Measurements from ENCODE around the gene RFWD3. TPM values are rescaled to one million over a fixed set of nuclear protein-coding genes. Genes with fewer than 3 reads are reported as not detected.

RFWD3 gene, protein sequence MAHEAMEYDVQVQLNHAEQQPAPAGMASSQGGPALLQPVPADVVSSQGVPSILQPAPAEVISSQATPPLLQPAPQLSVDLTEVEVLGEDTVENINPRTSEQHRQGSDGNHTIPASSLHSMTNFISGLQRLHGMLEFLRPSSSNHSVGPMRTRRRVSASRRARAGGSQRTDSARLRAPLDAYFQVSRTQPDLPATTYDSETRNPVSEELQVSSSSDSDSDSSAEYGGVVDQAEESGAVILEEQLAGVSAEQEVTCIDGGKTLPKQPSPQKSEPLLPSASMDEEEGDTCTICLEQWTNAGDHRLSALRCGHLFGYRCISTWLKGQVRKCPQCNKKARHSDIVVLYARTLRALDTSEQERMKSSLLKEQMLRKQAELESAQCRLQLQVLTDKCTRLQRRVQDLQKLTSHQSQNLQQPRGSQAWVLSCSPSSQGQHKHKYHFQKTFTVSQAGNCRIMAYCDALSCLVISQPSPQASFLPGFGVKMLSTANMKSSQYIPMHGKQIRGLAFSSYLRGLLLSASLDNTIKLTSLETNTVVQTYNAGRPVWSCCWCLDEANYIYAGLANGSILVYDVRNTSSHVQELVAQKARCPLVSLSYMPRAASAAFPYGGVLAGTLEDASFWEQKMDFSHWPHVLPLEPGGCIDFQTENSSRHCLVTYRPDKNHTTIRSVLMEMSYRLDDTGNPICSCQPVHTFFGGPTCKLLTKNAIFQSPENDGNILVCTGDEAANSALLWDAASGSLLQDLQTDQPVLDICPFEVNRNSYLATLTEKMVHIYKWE
- 29.2 and 31.3 TPM in 2 replicates for total RNA-seq (2014; rRNA removed; shearing (Covaris generic))
- polyA plus RNA-seq (2015; cell fraction: cytosol; rRNA removed), result 41.0 and 57.9 TPM in 2 replicates
- polyA plus RNA-seq (2015; cell fraction: nucleus; rRNA removed), result 37.2 and 43.7 TPM in 2 replicates

DNA sequence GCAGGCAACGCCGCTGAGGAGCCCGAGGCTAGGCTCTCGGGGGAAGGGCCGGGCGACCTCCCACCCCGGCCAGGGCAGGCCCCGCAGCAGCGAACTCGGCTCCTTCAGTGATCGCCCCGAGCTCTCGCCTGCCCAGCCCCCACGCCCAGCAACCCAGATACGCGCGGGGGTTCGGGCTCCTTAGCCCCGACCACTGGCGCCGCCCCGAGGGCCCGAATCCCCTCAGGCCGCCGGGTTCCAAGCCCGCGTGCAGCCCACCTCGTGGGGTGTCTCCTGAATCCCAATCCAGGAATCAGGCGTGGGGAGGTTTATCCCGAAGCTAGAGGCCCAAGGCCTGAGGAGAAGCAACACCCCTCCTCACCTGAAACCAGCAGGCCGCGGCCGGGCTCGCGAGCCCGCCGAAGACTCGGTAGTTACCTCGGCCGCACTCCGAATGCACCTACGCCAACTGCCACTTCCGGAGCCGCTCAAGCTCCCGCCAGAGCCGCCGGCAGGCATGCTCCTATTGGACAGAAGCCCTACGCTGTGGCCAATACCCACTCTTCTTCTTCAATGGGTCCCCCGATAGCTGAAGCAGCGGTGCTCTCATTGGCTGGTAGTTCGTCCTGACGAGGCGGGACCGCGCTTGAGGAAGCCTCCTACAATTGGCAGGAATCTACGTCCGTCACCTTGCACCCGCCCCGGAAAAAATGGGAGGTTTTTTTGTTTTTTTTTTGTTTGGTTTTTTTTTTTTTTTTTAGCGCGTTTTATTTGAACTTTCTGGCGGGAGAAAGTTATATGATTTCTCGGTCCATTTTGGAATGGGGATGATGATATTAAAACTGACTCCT, at the start of gene RFWD3:
RFWD3 (minus strand) TSS at position 453 of the 830 bp plus-strand sequence. CDS start 5,428 bp downstream, outside the sequence.
- DNase-seq (ENCODE audit: low read depth, low spot score), result peak; percentile 98
- in situ Hi-C loops (cut with HindIII; ENCODE audit: low pct_unique_long_range_greater_than_20kb, low sequenced_read_pairs), result no loop called here

- in situ Hi-C loops (cut with HindIII; ENCODE audit: low pct_unique_long_range_greater_than_20kb, low sequenced_read_pairs), result no loop called here
- DNase-seq (ENCODE audit: low read depth, low spot score), result no peak
These were observed 49.7 kb upstream of the RFWD3 start for GRCh38 chr16:74716355-74716754.

- in situ Hi-C loops (cut with HindIII; ENCODE audit: low pct_unique_long_range_greater_than_20kb, low sequenced_read_pairs), result no loop called here
- no peak for DNase-seq (ENCODE audit: low read depth, low spot score)
These were observed 47.2 kb upstream of the RFWD3 start for GRCh38 chr16:74713876-74714275.

GRCh38 chr16:74713325-74713724, 46.6 kb upstream of the RFWD3 start:
- DNase-seq (ENCODE audit: low read depth, low spot score), result no peak
- in situ Hi-C loops (cut with HindIII; ENCODE audit: low pct_unique_long_range_greater_than_20kb, low sequenced_read_pairs), result no loop called here

GRCh38 chr16:74711938-74712337, 45.3 kb upstream of the RFWD3 start:
- DNase-seq (ENCODE audit: low read depth, low spot score), result no peak
- in situ Hi-C loops (cut with HindIII; ENCODE audit: low pct_unique_long_range_greater_than_20kb, low sequenced_read_pairs), result no loop called here

- DNase-seq (ENCODE audit: low read depth, low spot score), result no peak
- in situ Hi-C loops (cut with HindIII; ENCODE audit: low pct_unique_long_range_greater_than_20kb, low sequenced_read_pairs), result no loop called here
These were observed 43.7 kb upstream of the RFWD3 start for GRCh38 chr16:74710401-74710800.

DNA sequence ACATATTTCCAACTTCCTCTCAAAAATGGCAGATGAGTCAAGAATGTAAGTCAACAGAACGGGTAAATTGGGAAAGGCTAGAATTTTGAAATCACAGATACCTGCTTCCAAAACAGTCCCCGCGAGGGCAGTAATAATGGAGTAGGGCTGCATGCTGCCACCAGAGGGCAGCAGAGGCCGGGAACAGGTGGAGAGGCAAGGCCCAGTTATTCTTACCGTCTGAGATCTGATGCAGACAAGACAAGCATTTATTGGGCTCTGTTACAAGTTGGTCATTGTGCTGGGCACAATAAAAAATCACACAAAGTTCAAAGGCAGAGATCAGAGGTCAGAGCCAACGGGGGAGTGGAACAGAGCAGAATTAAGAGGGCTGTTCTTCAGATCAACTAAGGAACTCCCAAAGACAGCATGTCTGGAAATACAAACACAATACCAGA, 42.8 kb upstream of the RFWD3 start:
- in situ Hi-C loops (cut with HindIII; ENCODE audit: low pct_unique_long_range_greater_than_20kb, low sequenced_read_pairs), result no loop called here
- DNase-seq (ENCODE audit: low read depth, low spot score), result peak; percentile 77

DNA sequence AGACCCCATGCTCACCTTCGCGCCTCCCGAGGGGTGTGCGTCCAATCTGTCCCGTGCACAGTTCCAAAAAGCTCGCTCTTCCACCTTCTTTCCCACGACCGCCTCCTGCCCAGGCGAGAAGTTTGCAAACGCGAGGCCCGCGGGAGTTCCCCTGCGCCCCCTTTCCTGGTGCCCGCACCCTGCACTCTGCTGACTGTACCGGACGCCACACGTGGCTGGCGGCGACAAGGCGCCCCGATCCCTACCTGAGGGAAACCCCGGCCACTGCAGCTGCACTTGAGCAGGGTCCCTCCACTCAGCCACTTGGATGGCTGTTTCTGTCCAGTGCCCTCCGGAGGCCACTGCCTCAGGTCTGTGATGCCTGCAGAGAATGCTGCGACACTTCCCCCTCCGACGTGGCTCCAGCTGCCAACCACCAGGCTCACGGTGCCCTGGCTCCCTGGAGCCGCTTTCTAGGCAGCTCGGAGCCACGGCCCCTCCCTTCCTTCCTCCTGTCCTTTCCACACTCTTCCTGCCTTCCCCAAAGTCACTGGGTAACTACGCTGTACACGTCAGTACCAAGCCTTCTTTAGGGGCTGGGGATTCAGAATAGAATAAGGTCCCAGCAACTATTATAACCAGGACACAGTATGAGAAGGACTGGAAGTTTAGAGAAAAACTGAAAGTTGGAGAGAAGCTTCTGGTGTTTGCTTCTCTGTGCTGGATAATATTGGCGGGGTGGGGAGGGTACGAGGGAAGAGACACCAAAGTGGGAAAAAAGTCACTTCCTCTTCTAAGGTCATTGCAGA, 34.0 kb upstream of the RFWD3 start, which contains the start of gene MLKL:
MLKL (minus strand) TSS at position 425 of the 788 bp plus-strand sequence. CDS start 5,105 bp downstream, outside the sequence.
- DNase-seq (ENCODE audit: low read depth, low spot score), result peak; percentile 40
- in situ Hi-C loops (cut with HindIII; ENCODE audit: low pct_unique_long_range_greater_than_20kb, low sequenced_read_pairs), result no loop called here

GRCh38 chr16:74700116-74700437, 33.4 kb upstream of the RFWD3 start:
- in situ Hi-C loops (cut with HindIII; ENCODE audit: low pct_unique_long_range_greater_than_20kb, low sequenced_read_pairs), result no loop called here

GRCh38 chr16:74699666-74700065, 33.0 kb upstream of the RFWD3 start:
- in situ Hi-C loops (cut with HindIII; ENCODE audit: low pct_unique_long_range_greater_than_20kb, low sequenced_read_pairs), result no loop called here
- no peak for DNase-seq (ENCODE audit: low read depth, low spot score)

More at GRCh38 chr16:74700116-74700437, 33.4 kb upstream of the RFWD3 start:
- peak; percentile 22 for DNase-seq (ENCODE audit: low read depth, low spot score)

- no peak for DNase-seq (ENCODE audit: low read depth, low spot score)
- in situ Hi-C loops (cut with HindIII; ENCODE audit: low pct_unique_long_range_greater_than_20kb, low sequenced_read_pairs), result no loop called here
These were observed 31.5 kb upstream of the RFWD3 start for GRCh38 chr16:74698222-74698621.

- DNase-seq (ENCODE audit: low read depth, low spot score), result peak; percentile 95
These were observed 29.1 kb upstream of the RFWD3 start for GRCh38 chr16:74695450-74696422.

GRCh38 chr16:74691093-74691855, 24.6 kb upstream of the RFWD3 start:
- in situ Hi-C loops (cut with HindIII; ENCODE audit: low pct_unique_long_range_greater_than_20kb, low sequenced_read_pairs), result no loop called here
- DNase-seq (ENCODE audit: low read depth, low spot score), result no peak

More at GRCh38 chr16:74695450-74696422, 29.1 kb upstream of the RFWD3 start:
- in situ Hi-C loops (cut with HindIII; ENCODE audit: low pct_unique_long_range_greater_than_20kb, low sequenced_read_pairs), result no loop called here

- in situ Hi-C loops (cut with HindIII; ENCODE audit: low pct_unique_long_range_greater_than_20kb, low sequenced_read_pairs), result no loop called here
- DNase-seq (ENCODE audit: low read depth, low spot score), result no peak
These were observed 15.9 kb upstream of the RFWD3 start for GRCh38 chr16:74682556-74682955.

DNA sequence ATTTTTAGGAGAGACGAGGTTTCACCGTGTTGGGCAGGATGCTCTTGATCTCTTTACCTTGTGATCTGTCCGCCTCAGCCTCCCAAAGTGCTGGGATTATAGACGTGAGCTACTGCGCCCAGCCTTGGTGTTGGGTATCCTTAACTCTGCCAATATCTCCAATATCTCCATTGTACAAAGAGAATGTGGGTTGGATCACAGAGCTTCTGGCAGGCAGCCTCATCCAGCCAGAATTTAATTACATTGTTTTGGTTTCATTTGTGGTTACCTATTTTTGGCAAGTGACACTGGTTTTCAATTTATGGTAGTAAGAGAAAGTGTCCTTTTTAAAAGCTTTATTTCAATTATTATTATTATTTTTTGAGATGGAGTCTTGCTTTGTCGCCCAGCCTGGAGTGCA, 14.0 kb upstream of the RFWD3 start:
- in situ Hi-C loops (cut with HindIII; ENCODE audit: low pct_unique_long_range_greater_than_20kb, low sequenced_read_pairs), result no loop called here

More for the DNA sequence above, 14.0 kb upstream of the RFWD3 start:
- DNase-seq (ENCODE audit: low read depth, low spot score), result no peak
